ENCODE results near the gene PPFIBP2.

Gene PPFIBP2

DNA sequence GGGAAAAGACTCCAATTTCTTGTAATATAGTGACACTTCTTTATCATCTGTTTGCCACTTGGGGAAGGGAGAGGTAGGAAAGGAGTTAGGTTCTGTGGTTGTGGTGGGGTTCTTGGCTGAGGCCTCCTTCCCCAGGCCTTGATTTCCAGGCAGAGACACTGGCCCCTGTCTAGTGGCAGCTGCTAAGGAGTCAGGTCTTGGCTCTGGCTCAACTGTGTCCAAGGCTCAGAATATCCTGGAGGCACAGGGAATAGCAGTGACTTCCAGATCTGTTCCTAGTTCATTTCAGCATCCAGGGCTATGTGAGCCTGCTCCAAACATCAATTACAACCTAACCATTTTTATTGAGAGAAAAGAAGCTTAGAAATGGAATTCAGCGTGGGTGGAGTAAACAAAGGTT lies 29.5 kb downstream of the PPFIBP2 start:
- FAIRE-seq, result no peak
- TF ChIP-seq POLR2A (IDR thresholded peaks at IDR 0.05; ENCODE audit: low read depth, low read length), result no peak
- DNase-seq (ENCODE audit: insufficient read length, low spot score), result no peak

DNA sequence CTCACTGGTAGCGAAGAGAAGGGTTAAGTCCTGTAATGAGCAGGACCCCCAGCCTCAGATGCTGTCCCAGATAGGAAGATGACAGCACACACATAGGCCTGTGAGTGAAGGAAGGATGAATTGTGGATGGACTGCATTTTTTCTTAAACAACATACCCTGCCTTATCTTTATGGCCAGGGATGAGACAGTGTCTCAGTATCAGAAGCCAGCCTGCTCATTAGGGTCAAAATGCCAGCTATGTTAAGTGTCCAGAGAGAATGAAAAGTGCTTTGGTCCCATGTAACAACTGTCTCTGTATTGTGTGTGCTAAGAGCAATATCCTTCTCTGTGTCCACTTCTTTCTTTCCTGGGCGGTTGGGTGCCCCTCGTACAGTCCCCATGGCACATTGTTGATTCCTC lies 30.2 kb downstream of the PPFIBP2 start:
- no peak for FAIRE-seq
- TF ChIP-seq POLR2A (IDR thresholded peaks at IDR 0.05; ENCODE audit: low read depth, low read length), result no peak

DNA sequence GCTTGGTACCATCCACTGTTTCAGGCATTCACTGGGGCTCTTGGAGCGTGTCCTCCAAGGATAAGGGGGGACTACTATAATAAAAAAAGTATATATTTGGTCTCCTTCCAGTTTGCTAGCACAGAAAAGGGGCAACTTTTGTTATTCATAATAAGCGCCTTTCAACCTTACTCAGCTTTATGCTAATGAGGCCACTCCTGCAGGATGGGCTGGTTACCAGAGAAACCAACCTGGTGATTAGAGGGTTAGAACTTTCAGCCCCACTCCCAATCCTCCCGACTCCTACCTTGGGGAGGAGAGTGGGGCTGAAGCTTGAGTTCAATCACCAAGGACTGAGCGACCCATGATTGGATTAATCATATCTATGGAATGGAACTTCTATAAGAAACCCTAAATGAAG lies 31.8 kb downstream of the PPFIBP2 start:
- no peak for TF ChIP-seq POLR2A (IDR thresholded peaks at IDR 0.05; ENCODE audit: low read depth, low read length)
- FAIRE-seq, result no peak
- DNase-seq (ENCODE audit: insufficient read length, low spot score), result no peak

More for the DNA sequence above, 30.2 kb downstream of the PPFIBP2 start:
- DNase-seq (ENCODE audit: insufficient read length, low spot score), result no peak

DNA sequence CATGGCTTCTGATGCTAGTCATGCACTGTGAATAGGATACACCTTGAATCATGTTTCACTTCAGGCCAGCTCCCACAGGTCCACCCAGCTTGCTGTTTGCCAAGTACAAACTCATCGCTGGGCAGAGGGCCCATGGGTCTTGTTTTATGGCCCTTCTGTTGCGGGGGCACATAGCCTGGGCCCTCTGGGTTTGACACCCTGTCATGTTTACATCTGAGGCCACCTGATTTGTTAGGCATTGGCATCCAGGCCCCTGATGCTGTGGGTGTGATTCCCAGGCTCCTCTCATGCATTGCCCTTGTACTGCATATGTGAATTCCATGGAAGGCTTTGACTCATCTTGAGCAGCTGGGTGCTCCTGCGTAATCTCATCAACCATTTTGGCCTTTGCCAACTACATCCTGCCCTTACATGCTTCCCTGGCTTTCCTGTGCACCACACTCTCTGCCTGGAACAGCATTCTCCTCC lies 32.6 kb downstream of the PPFIBP2 start:
- FAIRE-seq (no peak), DNase-seq (ENCODE audit: insufficient read length, low spot score) (no peak)
- TF ChIP-seq POLR2A (IDR thresholded peaks at IDR 0.05; ENCODE audit: low read depth, low read length), result no peak

DNA sequence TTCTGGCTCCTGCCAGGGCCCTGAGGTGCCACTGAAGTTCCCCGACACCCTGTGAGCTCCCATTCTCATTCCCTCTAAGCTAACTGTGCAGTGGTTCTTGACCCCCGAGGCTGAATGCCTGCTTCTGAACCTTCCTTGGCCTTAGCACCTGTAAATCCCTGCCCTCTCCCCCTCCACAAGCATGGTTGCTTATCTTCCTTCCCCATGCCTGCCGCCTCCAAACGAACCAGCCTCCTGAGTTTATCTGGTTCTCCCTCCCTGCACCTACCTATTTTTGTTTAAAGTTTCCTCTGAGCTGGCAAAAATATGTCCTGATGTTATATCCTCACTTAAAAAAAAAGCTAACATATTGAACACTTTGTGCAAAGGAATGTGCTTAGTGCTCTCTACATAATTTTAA lies 33.9 kb downstream of the PPFIBP2 start:
- FAIRE-seq (no peak), DNase-seq (ENCODE audit: insufficient read length, low spot score) (no peak)
- no peak for TF ChIP-seq POLR2A (IDR thresholded peaks at IDR 0.05; ENCODE audit: low read depth, low read length)

DNA sequence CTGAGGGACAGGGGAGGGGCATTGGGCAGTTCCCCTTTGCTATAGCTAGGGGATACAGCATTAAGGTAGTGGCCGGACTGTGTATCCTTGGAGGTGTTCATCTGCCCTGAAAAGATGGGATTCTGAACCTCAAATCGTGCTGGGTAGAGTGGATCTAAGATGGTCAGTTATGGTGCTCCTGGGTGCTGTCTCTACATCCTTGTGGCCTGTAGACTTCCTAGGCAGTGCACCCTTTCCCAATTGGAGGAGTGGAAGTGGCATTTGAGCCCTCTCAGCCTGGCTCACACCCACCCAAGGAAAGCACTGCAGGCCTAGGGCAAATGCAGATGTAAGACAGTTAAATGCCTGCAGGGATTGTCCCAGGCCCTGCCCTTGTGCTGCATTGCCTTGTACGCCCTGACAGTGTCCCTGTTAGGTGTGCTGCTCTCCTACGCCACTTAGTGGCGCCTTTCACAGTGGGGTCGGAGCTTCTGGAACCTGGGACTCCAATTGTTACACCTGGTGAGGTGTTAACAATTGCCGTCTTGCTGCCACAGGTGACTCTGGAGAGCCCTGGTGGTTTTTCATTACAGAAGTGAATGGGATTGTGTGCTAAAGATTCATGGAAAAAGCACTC lies 35.0 kb downstream of the PPFIBP2 start:
- FAIRE-seq (no peak), DNase-seq (ENCODE audit: insufficient read length, low spot score) (peak; percentile 15)
- no peak for TF ChIP-seq POLR2A (IDR thresholded peaks at IDR 0.05; ENCODE audit: low read depth, low read length)

DNA sequence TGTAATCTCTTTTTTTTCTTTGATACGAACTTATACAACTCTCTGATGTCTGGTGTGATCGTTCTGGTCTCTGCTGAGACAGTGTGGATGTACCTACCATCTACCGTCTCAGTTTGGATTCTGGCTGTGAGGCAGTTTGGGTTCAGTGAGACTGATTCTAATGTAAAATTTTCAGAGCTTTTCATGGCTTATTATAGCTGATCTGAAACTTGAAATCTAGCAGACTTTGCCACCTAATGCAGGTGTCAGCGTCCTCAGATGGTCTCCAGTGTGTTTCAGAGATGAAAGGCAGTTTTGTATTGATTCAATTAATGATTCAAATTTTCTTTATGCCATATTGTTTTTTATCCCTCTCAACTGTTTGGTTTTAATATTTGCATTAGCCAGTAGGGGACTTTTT lies 35.9 kb downstream of the PPFIBP2 start:
- FAIRE-seq (no peak), DNase-seq (ENCODE audit: insufficient read length, low spot score) (no peak)
- no peak for TF ChIP-seq POLR2A (IDR thresholded peaks at IDR 0.05; ENCODE audit: low read depth, low read length)

DNA sequence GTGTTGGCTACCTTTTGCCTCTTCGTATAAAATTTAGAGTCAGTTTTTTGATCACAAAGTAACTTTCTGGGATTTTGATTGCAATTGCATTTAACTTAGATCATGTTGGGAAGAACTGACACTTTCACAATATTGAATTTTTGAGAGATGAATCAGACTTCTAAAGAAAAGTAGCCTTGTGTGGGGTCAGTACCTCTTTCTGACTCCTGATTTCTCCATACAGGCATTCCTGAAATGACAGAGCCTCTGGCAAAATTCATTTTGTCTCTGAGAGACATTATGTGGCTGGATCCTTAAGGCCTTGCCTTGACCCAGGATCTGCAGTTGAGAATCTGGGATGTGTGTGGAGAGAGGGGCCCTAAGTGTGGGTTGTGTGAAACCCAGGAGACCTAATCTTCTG lies 37.8 kb downstream of the PPFIBP2 start:
- FAIRE-seq (no peak), DNase-seq (ENCODE audit: insufficient read length, low spot score) (no peak)
- TF ChIP-seq POLR2A (IDR thresholded peaks at IDR 0.05; ENCODE audit: low read depth, low read length), result no peak

DNA sequence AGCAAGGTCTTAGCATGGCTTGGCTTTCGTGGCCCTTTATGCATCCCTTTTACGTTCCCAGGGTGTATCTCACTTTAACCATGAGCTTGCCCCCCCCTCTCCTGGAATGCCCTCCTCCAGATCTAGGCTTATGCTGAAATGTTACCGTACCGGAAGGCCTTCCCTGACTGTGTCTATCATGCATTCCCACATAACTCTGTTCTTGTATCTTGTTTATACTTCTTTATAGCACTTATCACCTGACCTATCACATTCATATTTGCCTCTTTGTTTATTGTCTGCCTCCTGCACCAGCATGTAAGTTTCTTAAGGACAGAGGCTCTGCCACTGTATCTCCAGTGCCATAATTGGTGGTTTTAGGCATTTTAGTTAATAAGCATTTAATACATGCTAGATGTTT lies 38.9 kb downstream of the PPFIBP2 start:
- DNase-seq (ENCODE audit: insufficient read length, low spot score) (no peak), FAIRE-seq (no peak)
- no peak for TF ChIP-seq POLR2A (IDR thresholded peaks at IDR 0.05; ENCODE audit: low read depth, low read length)

DNA sequence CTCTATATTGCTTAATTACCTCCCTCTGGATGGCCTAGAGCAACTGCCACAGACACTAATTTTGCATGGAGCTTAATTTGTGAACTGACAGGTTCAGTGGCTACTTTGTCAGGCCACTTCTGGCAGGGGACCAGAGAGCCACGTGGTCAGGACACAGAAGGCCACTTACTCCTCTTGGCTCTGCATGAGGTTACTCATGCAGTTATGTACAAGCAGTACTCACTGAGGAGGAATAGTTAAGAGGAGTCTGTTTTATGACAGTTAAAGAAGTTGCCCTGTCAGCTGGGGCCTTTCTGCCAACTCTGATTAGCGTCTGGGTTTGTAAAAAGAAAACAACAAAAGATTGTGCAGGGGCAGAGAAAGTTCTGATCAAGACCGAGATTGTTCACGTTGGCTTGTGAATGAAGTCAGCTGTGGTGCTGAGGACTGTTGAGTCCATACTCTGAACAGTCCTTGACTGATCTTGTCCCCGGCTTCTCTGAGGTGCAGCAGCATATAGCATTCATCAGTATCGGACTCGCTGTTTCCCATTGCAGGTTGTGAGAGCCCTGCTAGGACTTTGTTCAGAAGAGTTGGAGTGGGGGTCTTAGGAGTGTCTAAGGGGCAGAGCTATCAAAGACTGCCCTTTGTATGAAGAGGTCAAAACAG lies 41.4 kb downstream of the PPFIBP2 start:
- no peak for TF ChIP-seq POLR2A (IDR thresholded peaks at IDR 0.05; ENCODE audit: low read depth, low read length)
- FAIRE-seq, result no peak
- no peak for DNase-seq (ENCODE audit: insufficient read length, low spot score)

DNA sequence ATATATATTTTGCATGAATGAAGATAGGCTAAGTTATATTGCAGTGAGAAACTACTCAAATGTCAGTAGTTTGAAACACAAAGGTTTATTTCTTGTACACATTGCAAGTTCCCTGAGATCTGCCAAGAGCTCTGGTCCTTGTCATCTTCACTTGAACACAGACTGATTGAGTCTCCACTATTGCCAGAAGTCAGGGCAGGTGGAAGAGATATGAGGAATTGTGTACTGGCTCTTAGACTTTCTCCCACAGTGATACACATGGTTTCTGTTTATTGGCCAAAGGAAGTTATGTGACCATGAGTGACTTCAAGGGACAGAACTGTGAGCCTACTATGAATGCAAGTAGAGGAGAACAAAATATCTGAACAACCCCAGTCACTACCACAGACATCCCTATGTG lies 44.2 kb downstream of the PPFIBP2 start:
- TF ChIP-seq POLR2A (IDR thresholded peaks at IDR 0.05; ENCODE audit: low read depth, low read length), result no peak
- DNase-seq (ENCODE audit: insufficient read length, low spot score) (no peak), FAIRE-seq (no peak)

DNA sequence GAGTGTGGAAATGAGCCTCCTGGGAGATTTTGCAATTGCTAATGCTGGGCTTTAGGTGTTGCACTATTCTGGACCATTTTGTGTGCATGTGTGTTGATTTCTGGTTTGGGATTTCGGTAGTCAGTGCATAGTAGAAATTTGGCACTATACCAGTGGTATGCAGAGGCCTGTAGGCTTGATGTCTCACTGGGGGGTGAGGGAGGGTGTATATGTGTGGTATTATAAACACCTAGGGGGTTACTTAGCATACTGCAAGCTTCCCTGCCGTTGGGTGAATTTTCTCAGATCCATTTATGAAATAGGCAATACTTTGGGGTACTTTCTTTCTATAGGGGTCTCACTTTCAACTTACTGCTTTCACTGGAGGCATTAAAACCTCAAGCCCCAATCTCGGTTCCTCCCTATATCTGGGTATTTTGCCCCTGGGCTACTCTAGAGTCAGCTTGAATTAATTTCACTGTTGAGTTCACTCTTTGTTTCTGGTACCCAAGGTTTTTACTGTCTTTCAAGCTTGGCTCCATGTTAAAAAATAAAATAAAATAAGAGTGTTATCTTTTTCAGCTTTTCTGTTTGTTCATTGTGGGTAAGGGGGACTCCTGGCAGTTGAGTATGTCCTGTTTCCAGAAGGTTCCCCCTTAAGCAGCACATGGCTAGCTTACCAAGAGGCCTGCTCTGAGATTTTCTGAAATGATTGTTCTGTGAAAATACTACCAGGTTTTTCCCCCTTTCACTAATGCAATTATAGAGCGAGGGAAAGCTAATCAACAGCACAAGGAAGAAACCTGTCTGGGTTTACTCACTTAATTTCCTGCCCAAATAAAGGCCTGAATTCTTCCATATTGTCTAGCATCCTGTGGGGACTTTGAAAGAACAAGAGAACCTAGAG lies 45.8 kb downstream of the PPFIBP2 start:
- FAIRE-seq, result no peak

DNA sequence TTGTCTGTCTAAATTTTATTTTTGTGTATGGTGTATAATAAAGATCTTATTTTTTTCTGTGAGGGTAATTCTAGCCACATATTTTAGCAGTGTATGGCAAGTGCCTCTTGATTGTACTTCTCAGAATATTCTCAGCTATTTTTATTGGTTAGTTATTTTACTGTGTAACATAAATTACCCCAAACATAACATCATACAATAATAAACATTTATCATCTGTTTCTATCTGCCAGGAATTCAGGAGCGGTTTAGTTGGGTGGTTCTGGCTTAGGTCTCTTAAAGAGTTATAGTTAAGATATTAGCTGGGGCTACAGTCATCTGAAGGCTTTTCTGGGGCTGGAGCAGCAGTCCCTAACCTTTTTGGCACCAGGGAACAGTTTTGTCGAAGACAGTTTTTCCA lies 47.8 kb downstream of the PPFIBP2 start:
- no peak for TF ChIP-seq POLR2A (IDR thresholded peaks at IDR 0.05; ENCODE audit: low read depth, low read length)
- no peak for FAIRE-seq

More for the DNA sequence above, 45.8 kb downstream of the PPFIBP2 start:
- no peak for DNase-seq (ENCODE audit: insufficient read length, low spot score)
- no peak for TF ChIP-seq POLR2A (IDR thresholded peaks at IDR 0.05; ENCODE audit: low read depth, low read length)

DNA sequence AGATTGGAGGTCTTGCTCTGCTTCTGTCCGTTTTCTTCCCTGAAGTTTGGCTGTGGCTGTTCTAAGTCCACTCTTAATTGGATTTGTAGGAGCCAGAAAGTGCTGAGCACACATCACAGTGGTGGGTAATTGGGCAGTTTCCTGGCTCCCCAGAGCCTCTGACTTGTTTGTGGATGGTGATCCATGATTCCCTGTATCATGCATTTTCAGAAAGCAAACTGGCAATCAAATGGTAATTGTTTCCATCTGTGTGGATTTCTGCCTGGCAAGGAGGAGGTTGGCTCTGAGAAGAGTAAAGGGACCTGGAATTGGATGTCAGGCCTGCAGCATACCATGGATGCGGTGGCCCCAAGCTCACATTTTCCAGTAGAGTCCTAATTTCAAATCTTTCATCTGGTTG lies 49.5 kb downstream of the PPFIBP2 start:
- FAIRE-seq (no peak), DNase-seq (ENCODE audit: insufficient read length, low spot score) (no peak)
- no peak for TF ChIP-seq POLR2A (IDR thresholded peaks at IDR 0.05; ENCODE audit: low read depth, low read length)

More for the DNA sequence above, 47.8 kb downstream of the PPFIBP2 start:
- DNase-seq (ENCODE audit: insufficient read length, low spot score), result no peak
